Medulla oblongata (tissue), 1 donor: ENCODE results near the gene CD24.

ENCODE experiments used
- DNase-seq: peaks from one replicate; pipeline ENCODE4 v3.0.0-alpha.2; 2015; ENCODE audit errors: extremely low spot score

CD24 gene

GRCh38 chr6:106967936-106968555 is 6.5 kb downstream of the CD24 start:
- DNase-seq: no peak

DNA sequence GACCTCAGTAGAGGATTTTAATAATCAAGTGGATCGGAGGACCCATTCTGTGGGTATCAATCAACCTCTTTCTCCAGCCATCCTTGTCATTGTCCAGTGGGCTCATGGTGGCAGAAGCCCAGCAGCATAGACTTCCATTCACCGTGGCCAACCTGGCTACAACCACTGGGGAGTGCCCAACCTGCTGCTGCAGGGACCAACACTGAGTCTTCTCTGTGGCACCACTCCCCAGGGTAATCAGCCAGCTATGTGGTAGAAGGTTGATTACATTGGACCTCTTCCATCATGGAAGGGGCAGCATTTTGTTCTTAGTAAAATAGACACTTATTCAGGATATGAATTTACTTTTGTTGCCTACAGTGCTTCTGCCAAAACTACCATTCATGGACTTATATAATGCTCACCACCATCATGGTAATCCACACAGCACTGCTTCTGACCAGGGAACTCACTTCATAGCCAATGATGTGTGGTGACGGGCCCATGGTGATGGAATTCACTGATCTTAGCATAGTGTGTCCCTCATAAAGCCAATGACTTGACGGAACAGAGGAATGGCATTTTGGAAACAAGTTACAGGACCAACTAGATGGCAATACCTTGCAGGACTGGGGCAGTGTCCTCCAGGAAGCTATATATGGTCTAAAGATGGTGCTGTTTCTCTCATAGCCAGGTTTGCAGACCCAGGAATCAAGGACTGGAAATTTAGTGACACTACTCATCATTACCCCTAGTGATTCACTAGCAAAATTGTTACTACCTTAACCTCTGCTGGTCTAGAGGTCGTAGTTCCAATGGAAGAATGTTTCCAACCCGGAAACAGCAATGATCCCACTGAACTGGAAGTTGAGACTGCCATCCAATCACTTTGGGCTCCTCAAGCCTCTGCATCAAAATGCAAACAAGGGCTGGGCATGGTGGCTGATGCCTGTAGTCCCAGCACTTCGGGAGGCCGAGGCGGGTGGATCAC is 7.6 kb downstream of the CD24 start:
- DNase-seq: no peak

- no peak for DNase-seq
Observed at GRCh38 chr6:106966229-106966628, 8.3 kb downstream of the CD24 start.

- no peak for DNase-seq
Observed at GRCh38 chr6:106964954-106965353, 9.6 kb downstream of the CD24 start.

- no peak for DNase-seq
Observed at GRCh38 chr6:106964099-106964498, 10.4 kb downstream of the CD24 start.

DNA sequence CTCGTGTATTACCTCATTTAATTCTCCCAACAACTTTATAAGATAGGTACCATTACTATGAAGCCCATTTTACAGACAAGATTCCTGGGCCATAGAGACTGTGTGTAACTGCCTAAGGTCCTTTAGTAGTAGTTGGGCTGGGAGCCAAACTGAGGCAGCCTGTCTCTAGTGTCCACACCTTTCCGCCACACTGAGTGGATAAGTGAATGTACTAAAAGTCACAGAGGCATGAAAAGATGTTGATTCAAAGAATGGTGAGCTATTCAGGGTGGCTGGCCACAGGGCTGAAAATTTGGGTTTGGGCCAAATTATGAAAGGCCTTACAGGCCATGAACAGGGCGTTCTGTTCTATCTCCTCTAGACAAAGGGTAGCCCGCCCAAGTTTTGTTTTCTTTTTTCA is 11.0 kb downstream of the CD24 start:
- no peak for DNase-seq

- DNase-seq: no peak
Observed at GRCh38 chr6:106961801-106962200, 12.7 kb downstream of the CD24 start.

DNA sequence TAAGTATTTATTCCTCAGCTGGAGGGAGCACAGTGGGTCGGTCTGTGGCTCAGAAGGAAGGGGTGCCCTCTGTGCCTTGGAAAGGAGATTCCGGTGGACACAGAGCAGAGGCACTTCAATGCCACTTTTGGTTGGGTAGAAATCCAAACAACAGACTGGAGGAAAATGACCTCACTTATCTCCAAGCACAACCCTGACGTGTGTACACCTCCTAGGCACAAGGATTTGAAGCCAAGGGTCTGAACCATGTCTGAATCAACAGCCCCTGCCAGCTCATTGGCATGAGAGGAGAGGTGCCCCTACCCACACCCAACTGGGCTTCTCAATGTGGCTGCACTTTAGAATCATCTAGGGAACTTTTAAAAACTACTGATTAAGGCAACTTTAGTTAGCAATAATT is 13.4 kb downstream of the CD24 start:
- no peak for DNase-seq

DNA sequence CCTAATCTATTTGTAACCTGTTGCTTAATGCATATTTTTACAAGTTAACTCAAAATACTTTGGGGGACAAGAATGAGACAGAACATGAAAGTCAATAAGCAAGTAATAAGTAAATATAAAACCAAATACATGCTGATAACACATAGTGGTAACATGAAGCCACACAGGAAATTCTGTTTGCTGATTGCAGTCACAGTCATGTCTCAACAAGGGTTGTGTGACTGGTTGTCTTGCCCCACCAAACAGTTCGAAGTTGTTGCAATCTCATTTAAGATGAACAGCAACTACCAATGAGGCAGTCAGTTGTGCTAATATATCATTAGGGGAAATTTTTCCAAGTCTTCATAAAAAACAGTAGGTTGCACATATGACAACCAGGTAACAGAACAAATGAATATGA is 14.5 kb downstream of the CD24 start:
- no peak for DNase-seq

DNA sequence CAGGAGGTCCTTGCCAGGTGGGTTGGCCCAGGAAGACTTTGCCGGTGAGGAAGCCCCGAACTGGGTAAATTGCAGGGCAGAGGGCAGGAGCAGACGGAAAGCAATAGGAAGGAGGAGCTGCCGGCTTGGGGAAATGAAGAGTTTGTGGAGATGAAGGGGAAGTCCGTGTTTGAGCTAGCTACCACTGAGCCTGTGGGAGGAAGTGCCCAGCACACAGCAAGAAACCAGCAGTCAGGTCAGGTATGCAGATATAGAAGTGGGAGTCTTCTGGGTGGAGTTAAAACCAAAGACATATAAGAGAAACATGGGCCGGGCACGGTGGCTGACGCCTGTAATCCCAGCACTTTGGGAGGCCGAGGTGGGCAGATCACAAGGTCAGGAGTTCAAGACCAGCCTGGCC is 34.7 kb downstream of the CD24 start:
- DNase-seq: peak; percentile 10

DNA sequence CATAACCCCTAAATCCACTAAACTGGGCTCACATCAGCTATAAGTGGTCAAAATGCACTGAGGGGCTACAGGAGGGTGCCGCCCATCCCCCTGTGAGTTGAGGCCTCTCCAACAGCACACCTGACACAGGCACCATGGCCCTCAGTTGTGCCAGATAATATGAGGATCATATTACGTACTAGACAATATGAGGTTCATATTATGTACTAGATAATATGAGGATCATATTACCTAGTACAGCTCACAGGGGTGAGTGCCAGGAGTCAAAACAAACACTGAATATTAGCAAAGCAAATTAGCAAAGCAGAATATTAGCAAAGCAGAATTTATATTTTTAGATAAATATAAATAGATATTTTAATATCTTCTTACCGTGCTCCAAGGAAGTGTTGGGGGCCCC is 35.3 kb downstream of the CD24 start:
- DNase-seq: no peak

DNA sequence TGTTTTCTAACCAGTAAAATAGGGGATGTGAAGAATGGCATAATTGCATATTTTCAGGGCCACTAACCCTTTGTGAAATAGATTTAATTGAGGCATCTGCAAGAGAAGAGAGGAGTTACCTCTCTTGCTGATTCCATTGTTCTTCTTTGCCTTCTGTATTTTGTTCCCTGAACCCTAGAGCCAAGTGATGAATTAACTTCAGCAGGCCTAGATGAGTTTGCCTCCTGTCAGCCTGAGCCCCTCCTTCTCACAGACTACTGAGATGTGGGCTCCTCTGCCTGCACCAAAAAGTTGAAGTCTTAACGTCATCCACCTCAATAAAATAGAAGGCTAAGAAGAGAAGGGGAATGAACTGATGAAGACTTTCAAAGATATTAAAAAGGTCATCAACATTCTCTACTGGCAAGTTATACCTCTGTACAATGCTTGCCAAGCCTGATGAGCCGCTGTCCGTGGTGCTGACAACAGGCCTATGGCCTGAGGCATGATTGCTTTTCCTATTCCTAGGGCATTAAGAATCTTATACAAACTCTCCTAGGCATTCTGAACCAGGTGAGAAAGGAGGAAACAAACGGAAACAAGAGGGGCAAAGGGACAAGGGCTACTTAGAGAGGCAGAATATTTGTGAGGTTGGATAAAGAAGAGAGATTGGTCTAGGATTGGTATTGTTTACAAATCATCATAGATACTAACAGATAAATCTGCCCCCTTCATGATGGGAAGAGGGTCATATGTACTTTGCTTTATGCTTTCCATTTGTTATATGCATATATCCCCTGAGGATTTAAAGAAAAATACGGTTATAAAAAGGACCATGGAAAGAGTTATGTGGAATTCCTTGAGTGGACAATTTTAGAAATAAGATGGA is 46.8 kb downstream of the CD24 start:
- no peak for DNase-seq

DNA sequence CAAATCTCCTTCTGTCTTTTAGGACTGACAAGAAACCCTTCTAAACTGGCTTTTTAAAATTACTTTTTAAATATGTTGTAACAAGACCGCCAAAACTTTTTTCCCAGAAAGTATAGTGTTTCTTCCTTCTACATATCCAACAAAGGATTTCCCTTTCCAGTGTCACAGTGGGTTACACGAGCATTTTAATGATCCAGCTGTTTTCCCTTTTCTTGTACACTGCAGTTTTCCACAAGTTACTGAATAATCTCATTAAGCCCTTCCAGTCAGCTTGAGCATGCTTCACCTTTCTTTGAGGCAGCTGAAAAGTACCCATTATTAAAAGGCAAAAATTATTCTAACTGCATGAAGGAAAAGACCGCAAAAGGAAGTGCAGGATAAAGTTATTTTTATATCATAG is 48.6 kb downstream of the CD24 start:
- no peak for DNase-seq

DNA sequence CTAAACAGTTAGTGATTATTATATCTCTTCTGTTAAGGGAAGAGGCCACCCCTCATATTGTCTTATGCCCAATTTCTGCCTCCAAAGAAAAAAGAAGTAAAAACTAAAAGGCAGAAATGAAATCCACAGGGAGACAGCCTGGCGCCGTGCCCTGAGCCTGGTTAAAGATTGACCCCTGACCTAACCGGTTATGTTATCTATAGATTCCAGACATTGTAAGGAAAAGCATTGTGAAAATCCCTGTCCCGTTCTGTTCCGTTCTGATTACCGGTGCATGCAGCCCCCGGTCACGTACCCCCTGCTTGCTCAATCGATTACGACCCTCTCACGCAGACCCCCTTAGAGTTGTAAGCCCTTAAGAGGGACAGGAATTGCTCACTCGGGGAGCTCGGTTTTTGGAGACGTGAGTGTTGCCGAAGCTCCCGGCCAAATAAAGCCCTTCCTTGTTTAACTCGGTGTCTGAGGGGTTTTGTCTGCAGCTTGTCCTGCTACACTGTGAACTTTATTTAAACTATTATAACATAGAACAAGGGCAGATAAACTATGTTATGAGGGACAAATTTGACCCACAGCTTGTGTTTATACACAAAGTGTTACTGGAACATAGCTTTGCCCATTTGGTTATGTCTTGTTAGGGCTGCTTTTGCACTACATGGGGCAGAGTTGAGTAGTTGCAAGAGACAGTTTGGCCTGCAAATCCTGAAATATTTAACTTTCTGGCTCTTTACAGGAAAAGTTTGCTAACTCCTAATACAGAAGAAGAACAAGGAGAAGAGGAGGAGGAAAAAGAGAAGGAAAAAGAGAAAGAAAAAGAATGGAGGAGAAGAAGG is 49.6 kb downstream of the CD24 start:
- DNase-seq: no peak

- DNase-seq: no peak
Observed at GRCh38 chr6:106922626-106923025, 51.9 kb downstream of the CD24 start.
